HepG2 (cell line): Measurements from ENCODE around the gene HOXA6. TPM values are rescaled to one million over a fixed set of nuclear protein-coding genes. Genes with fewer than 3 reads are reported as not detected.

Experiments
- AGO2 ChIP-seq: fragments of 200-400 bp; formaldehyde crosslinking; optimal IDR thresholded peaks from 2 replicates; pipeline ENCODE3; 2017; ENCODE audit warnings: mild to moderate bottlenecking, low read depth, low read length, moderate library complexity
- CBX1 ChIP-seq: IDR thresholded peaks from one replicate; pipeline ENCODE4 v1.6.1; 2016; ENCODE audit warnings: antibody characterized with exemption, low read depth
- SMAD3 ChIP-seq: sonication (generic); formaldehyde crosslinking; IDR thresholded peaks from 2 replicates; pipeline ENCODE4 v1.4.0; 2020; ENCODE audit warnings: missing genetic modification reagents
- ZBTB43 ChIP-seq: sonication (generic); formaldehyde crosslinking; conservative IDR thresholded peaks from 2 replicates; pipeline ENCODE4 v1.4.0; 2020; ENCODE audit warnings: missing genetic modification reagents
- ZEB1 ChIP-seq: IDR thresholded peaks from 2 replicates; pipeline ENCODE4 v1.6.1; 2012; ENCODE audit warnings: mild to moderate bottlenecking, low read depth, inconsistent platforms; ENCODE audit not compliant: insufficient replicate concordance
- ZNF224 ChIP-seq: sonication (generic); formaldehyde crosslinking; IDR thresholded peaks from 2 replicates; pipeline ENCODE4 v1.5.0; 2020; ENCODE audit warnings: mild to moderate bottlenecking, missing genetic modification reagents
- ZNF281 ChIP-seq: sonication (generic); formaldehyde crosslinking; IDR thresholded peaks from 2 replicates; pipeline ENCODE4 v1.4.0; 2020; ENCODE audit warnings: missing genetic modification reagents, borderline replicate concordance
- ZNF557 ChIP-seq: sonication (generic); formaldehyde crosslinking; IDR thresholded peaks from 2 replicates; pipeline ENCODE4 v1.4.0; 2020; ENCODE audit warnings: missing genetic modification reagents
- ZNF670 ChIP-seq: sonication (generic); formaldehyde crosslinking; IDR thresholded peaks from 2 replicates; pipeline ENCODE4 v1.8.0; 2022; ENCODE audit warnings: mild to moderate bottlenecking, missing genetic modification reagents, borderline replicate concordance
- polyA plus RNA-seq, 8 experiments: library from polyadenylated mRNA; depleted of rRNA in 3 of 8; stranded (reverse) in 7 of 8; unstranded in 1 of 8; fragments of >200 nt; fragmentation: Illumina TruSeq in 4 of 8; extraction: Trizol in 4 of 8; gene quantifications; 2 replicates each; pipeline versions ENCODE4 v1.2.1 to v1.2.3, GENCODE V29; 2011 to 2016; ENCODE audit warnings: low read depth in 4 of 8, missing spikeins in 1 of 8, mixed read lengths in 1 of 8; ENCODE audit not compliant: insufficient read depth in 1 of 8
- total RNA-seq, 5 experiments: library from RNA; depleted of rRNA; stranded (reverse); fragments of >200 nt; fragmentation: Illumina TruSeq; extraction: Trizol; gene quantifications; 2 replicates each; pipeline ENCODE4 v1.2.3, GENCODE V29; 2016; ENCODE audit warnings: low read depth in 1 of 5
- TF ChIP-seq, protein P1 (sequence below), 2 experiments: IDR thresholded peaks; 2 replicates each; pipeline ENCODE4 v1.6.1; 2011 to 2012; ENCODE audit warnings: low read length in 2 of 2, borderline replicate concordance in 1 of 2, low read depth in 1 of 2, mild to moderate bottlenecking in 1 of 2, moderate library complexity in 1 of 2
- TF ChIP-seq, protein P2 (sequence below): IDR thresholded peaks from 2 replicates; pipeline ENCODE4 v1.6.1; 2016; ENCODE audit warnings: missing compliant biosample characterization, missing genetic modification reagents, borderline replicate concordance
- TF ChIP-seq, protein P3 (sequence below): sonication (generic); formaldehyde crosslinking; IDR thresholded peaks from 2 replicates; pipeline ENCODE4 v1.4.0; 2020; ENCODE audit warnings: missing genetic modification reagents

The HOXA6 gene
- total and polyA plus RNA-seq, 2 of the 13 experiments (the other 11 are each of a cell fraction or from before 2014, with no cell fraction given) = 1.3 to 1.5 TPM

GRCh38 chr7:27139334-27140125, 8.0 kb downstream of the HOXA6 start (continued):
- TF ChIP-seq, protein P1, sequence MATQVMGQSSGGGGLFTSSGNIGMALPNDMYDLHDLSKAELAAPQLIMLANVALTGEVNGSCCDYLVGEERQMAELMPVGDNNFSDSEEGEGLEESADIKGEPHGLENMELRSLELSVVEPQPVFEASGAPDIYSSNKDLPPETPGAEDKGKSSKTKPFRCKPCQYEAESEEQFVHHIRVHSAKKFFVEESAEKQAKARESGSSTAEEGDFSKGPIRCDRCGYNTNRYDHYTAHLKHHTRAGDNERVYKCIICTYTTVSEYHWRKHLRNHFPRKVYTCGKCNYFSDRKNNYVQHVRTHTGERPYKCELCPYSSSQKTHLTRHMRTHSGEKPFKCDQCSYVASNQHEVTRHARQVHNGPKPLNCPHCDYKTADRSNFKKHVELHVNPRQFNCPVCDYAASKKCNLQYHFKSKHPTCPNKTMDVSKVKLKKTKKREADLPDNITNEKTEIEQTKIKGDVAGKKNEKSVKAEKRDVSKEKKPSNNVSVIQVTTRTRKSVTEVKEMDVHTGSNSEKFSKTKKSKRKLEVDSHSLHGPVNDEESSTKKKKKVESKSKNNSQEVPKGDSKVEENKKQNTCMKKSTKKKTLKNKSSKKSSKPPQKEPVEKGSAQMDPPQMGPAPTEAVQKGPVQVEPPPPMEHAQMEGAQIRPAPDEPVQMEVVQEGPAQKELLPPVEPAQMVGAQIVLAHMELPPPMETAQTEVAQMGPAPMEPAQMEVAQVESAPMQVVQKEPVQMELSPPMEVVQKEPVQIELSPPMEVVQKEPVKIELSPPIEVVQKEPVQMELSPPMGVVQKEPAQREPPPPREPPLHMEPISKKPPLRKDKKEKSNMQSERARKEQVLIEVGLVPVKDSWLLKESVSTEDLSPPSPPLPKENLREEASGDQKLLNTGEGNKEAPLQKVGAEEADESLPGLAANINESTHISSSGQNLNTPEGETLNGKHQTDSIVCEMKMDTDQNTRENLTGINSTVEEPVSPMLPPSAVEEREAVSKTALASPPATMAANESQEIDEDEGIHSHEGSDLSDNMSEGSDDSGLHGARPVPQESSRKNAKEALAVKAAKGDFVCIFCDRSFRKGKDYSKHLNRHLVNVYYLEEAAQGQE (IDR thresholded peaks at IDR 0.05; ENCODE audit: borderline replicate concordance in 1 of 2, low read depth in 1 of 2, low read length in 2 of 2) = no peak
- no peak for TF ChIP-seq SMAD3 (CRISPR knock-in tag)
- TF ChIP-seq ZNF557 (CRISPR knock-in tag) = no peak
- TF ChIP-seq ZNF670 = no peak
- TF ChIP-seq AGO2 = no peak
- TF ChIP-seq ZNF224 (CRISPR knock-in tag) = no peak
- TF ChIP-seq ZEB1 = no peak
- TF ChIP-seq, protein P2, sequence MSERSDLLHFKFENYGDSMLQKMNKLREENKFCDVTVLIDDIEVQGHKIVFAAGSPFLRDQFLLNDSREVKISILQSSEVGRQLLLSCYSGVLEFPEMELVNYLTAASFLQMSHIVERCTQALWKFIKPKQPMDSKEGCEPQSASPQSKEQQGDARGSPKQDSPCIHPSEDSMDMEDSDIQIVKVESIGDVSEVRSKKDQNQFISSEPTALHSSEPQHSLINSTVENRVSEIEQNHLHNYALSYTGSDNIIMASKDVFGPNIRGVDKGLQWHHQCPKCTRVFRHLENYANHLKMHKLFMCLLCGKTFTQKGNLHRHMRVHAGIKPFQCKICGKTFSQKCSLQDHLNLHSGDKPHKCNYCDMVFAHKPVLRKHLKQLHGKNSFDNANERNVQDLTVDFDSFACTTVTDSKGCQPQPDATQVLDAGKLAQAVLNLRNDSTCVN (CRISPR knock-in tag) = no peak
- TF ChIP-seq, protein P3, sequence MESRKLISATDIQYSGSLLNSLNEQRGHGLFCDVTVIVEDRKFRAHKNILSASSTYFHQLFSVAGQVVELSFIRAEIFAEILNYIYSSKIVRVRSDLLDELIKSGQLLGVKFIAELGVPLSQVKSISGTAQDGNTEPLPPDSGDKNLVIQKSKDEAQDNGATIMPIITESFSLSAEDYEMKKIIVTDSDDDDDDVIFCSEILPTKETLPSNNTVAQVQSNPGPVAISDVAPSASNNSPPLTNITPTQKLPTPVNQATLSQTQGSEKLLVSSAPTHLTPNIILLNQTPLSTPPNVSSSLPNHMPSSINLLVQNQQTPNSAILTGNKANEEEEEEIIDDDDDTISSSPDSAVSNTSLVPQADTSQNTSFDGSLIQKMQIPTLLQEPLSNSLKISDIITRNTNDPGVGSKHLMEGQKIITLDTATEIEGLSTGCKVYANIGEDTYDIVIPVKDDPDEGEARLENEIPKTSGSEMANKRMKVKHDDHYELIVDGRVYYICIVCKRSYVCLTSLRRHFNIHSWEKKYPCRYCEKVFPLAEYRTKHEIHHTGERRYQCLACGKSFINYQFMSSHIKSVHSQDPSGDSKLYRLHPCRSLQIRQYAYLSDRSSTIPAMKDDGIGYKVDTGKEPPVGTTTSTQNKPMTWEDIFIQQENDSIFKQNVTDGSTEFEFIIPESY (CRISPR knock-in tag) = no peak
- TF ChIP-seq ZBTB43 (CRISPR knock-in tag) = no peak
- TF ChIP-seq ZNF281 (CRISPR knock-in tag) = no peak
- no peak for TF ChIP-seq CBX1
